SK-N-SH (cell line): ENCODE data around the gene TMX4. TPM values are rescaled to one million over a fixed set of nuclear protein-coding genes. Genes with fewer than 3 reads are reported as not detected.

Source experiments
- CTCF ChIA-PET: fragments of 300-600, 350-600 bp; formaldehyde crosslinking; extraction: SDS; loops from one replicate; lab custom pipeline; 2021; lab: Yijun Ruan, JAX
- POLR2A ChIA-PET: fragments of 350-600 bp; sonication (Branson Sonifier 250); formaldehyde crosslinking; extraction: SDS; loops from one replicate; lab custom pipeline; 2020; ENCODE audit warnings: antibody characterized with exemption, inconsistent platforms; lab: Yijun Ruan, JAX
- DNase-seq: peaks from one replicate; pipeline ENCODE4 v3.0.0; 2012
- H2AFZ ChIP-seq: fragments of 200-600 bp; sonication (generic); 2 replicates; pipeline ENCODE4 v1.8.1; 2016; ENCODE audit warnings: antibody characterized with exemption, mild to moderate bottlenecking, low read depth
- H3F3A ChIP-seq: fragments of 200-600 bp; sonication (generic); replicated peaks from 2 replicates; pipeline ENCODE3; 2016; ENCODE audit warnings: antibody characterized with exemption, mild to moderate bottlenecking; ENCODE audit not compliant: insufficient read depth
- H3K27ac ChIP-seq, 2 experiments: fragments of 200-500 bp in 1 of 2; fragments of 200-600 bp in 1 of 2; sonication (Bioruptor generic) in 1 of 2; sonication (generic), shearing (Covaris generic) in 1 of 2; 2 replicates each; pipeline versions ENCODE4 v1.5.1 to v1.6.1; 2014 to 2016; ENCODE audit warnings: low read depth in 2 of 2, inconsistent platforms in 1 of 2, low read length in 1 of 2, mild to moderate bottlenecking in 1 of 2, mixed read lengths in 1 of 2
- H3K27me3 ChIP-seq: fragments of 200-600 bp; sonication (generic), shearing (Covaris generic); 2 replicates; pipeline ENCODE4 v1.6.1; 2016; ENCODE audit warnings: mixed run types; ENCODE audit not compliant: insufficient read depth
- H3K36me3 ChIP-seq, 2 experiments: fragments of 200-500 bp in 1 of 2; fragments of 200-600 bp in 1 of 2; sonication (Bioruptor generic) in 1 of 2; sonication (generic) in 1 of 2; replicated peaks in 1 of 2; 2 replicates each; pipeline versions ENCODE3 to v1.5.1; 2014 to 2016; ENCODE audit warnings: low read length in 1 of 2, mild to moderate bottlenecking in 1 of 2; ENCODE audit not compliant: insufficient read depth in 2 of 2, control insufficient read depth in 1 of 2
- H3K4me1 ChIP-seq, 2 experiments: fragments of 200-500 bp in 1 of 2; fragments of 200-600 bp in 1 of 2; sonication (Bioruptor generic) in 1 of 2; sonication (generic), shearing (Covaris generic) in 1 of 2; 2 replicates each; pipeline versions ENCODE4 v1.5.1 to v1.6.1; 2014 to 2016; ENCODE audit warnings: low read depth in 1 of 2, low read length in 1 of 2, mixed run types in 1 of 2; ENCODE audit not compliant: insufficient read depth in 2 of 2, control insufficient read depth in 1 of 2
- H3K4me2 ChIP-seq: fragments of 200-600 bp; sonication (generic), shearing (Covaris generic); 2 replicates; pipeline ENCODE4 v1.6.1; 2017; ENCODE audit warnings: mixed run types
- H3K4me3 ChIP-seq, 2 experiments: fragments of 200-500 bp in 1 of 2; fragments of 200-600 bp in 1 of 2; sonication (Bioruptor generic) in 1 of 2; sonication (generic), shearing (Covaris generic) in 1 of 2; 2 replicates each; pipeline versions ENCODE4 v1.5.1 to v1.8.1; 2014 to 2016; ENCODE audit warnings: low read depth in 2 of 2, inconsistent platforms in 1 of 2, low read length in 1 of 2, mild to moderate bottlenecking in 1 of 2, mixed read lengths in 1 of 2, moderate library complexity in 1 of 2
- H3K79me2 ChIP-seq: fragments of 200-600 bp; sonication (generic); 2 replicates; pipeline ENCODE4 v1.8.1; 2017; ENCODE audit warnings: mild to moderate bottlenecking; ENCODE audit not compliant: insufficient read depth
- H3K9ac ChIP-seq: fragments of 200-600 bp; sonication (generic); 2 replicates; pipeline ENCODE4 v1.6.1; 2017; ENCODE audit warnings: mixed run types
- H3K9me2 ChIP-seq: fragments of 200-600 bp; sonication (generic); 2 replicates; pipeline ENCODE4 v1.6.1; 2017; ENCODE audit warnings: mixed run types
- H3K9me3 ChIP-seq: fragments of 200-600 bp; sonication (generic); 2 replicates; pipeline ENCODE4 v1.6.1; 2017; ENCODE audit warnings: mixed run types, mild to moderate bottlenecking, moderate library complexity
- H4K20me1 ChIP-seq: fragments of 200-600 bp; sonication (generic); 2 replicates; pipeline ENCODE4 v1.6.1; 2017; ENCODE audit warnings: mild to moderate bottlenecking, mixed run types; ENCODE audit not compliant: insufficient read depth
- CHD2 ChIP-seq: fragments of 150-350 bp; IDR thresholded peaks from 2 replicates; pipeline ENCODE4 v1.6.1; 2018; ENCODE audit warnings: low read length; ENCODE audit not compliant: partially characterized antibody
- CTCF ChIP-seq: fragments of 200-600 bp; sonication (generic); IDR thresholded peaks from 2 replicates; pipeline ENCODE4 v1.6.1; 2017; ENCODE audit warnings: antibody characterized with exemption, mild to moderate bottlenecking, moderate library complexity
- EP300 ChIP-seq, 2 experiments: IDR thresholded peaks; 2 replicates each; pipeline versions ENCODE4 v1.4.0 to v1.6.1; 2012; ENCODE audit warnings: borderline replicate concordance in 1 of 2, low read depth in 1 of 2, low read length in 1 of 2
- EZH2phosphoT487 ChIP-seq: fragments of 200-600 bp; sonication (generic); IDR thresholded peaks from 2 replicates; pipeline ENCODE4 v1.6.1; 2017; ENCODE audit warnings: low read depth, mixed run types, mild to moderate bottlenecking, antibody characterized with exemption, moderate library complexity, borderline replicate concordance
- FOSL2 ChIP-seq: IDR thresholded peaks from 2 replicates; pipeline ENCODE4 v1.4.0; 2012; ENCODE audit warnings: low read depth, mild to moderate bottlenecking, moderate library complexity, borderline replicate concordance
- FOXJ3 ChIP-seq: sonication (generic); formaldehyde crosslinking; IDR thresholded peaks from 2 replicates; pipeline ENCODE4 v1.5.1; 2020; ENCODE audit warnings: mild to moderate bottlenecking, missing genetic modification reagents
- GABPA ChIP-seq: IDR thresholded peaks from 2 replicates; pipeline ENCODE4 v1.4.0; 2012; ENCODE audit warnings: low read depth, mild to moderate bottlenecking
- GATA2 ChIP-seq: sonication (generic); formaldehyde crosslinking; IDR thresholded peaks from 2 replicates; pipeline ENCODE4 v1.5.0; 2020; ENCODE audit warnings: mild to moderate bottlenecking, missing genetic modification reagents
- MAX ChIP-seq: IDR thresholded peaks from 2 replicates; pipeline ENCODE4 v1.4.0; 2012; ENCODE audit warnings: low read depth
- MEF2A ChIP-seq: IDR thresholded peaks from 2 replicates; pipeline ENCODE4 v1.4.0; 2012; ENCODE audit warnings: low read depth, borderline replicate concordance
- RAD21 ChIP-seq: IDR thresholded peaks from 2 replicates; pipeline ENCODE4 v1.6.1; 2012; ENCODE audit warnings: mild to moderate bottlenecking, low read length
- SIN3A ChIP-seq: IDR thresholded peaks from 2 replicates; pipeline ENCODE4 v1.6.1; 2012; ENCODE audit warnings: low read depth, mild to moderate bottlenecking, low read length, moderate library complexity, borderline replicate concordance
- TCF12 ChIP-seq: IDR thresholded peaks from 2 replicates; pipeline ENCODE4 v1.4.0; 2012
- USF1 ChIP-seq: IDR thresholded peaks from 2 replicates; pipeline ENCODE4 v1.4.0; 2012; ENCODE audit warnings: low read depth, borderline replicate concordance
- USF2 ChIP-seq: fragments of 150-350 bp; IDR thresholded peaks from 2 replicates; pipeline ENCODE4 v1.6.1; 2017; ENCODE audit warnings: antibody characterized with exemption, low read length, low read depth, borderline replicate concordance
- YY1 ChIP-seq: IDR thresholded peaks from 2 replicates; pipeline ENCODE4 v1.4.0; 2012; ENCODE audit warnings: low read depth, mild to moderate bottlenecking
- WGBS: methylation state at CpG from one replicate; pipeline ENCODE4 v1.1.6; 2017; ENCODE audit warnings: low lambda C conversion rate; 5-methylcytosine and 5-hydroxymethylcytosine counted together
- polyA plus RNA-seq, 3 experiments: library from polyadenylated mRNA; depleted of rRNA; stranded (reverse); fragments of >200 nt; gene quantifications; 2 replicates each; pipeline ENCODE4 v1.2.3, GENCODE V29; 2012

TMX4 gene
- polyA plus RNA-seq, 1 of the 3 experiments (the other 2 are of a cell fraction) = 10.9 TPM

GRCh38 chr20:8007490-8007889 is 12.1 kb downstream of the TMX4 start:
- POLR2A ChIA-PET = no interaction called here
- WGBS = 88% methylated on average over 1 of the region's 1 CpG
- H3K4me3 ChIP-seq = no peak overlapping the region
- TF ChIP-seq EP300 (IDR thresholded peaks at IDR 0.05; ENCODE audit: borderline replicate concordance in 1 of 2, low read depth in 1 of 2, low read length in 1 of 2) (no peak), YY1 (no peak), EZH2phosphoT487 (no peak), USF2 (no peak), GABPA (no peak), SIN3A (no peak), CHD2 (no peak), RAD21 (no peak), TCF12 (no peak), FOXJ3 (CRISPR knock-in tag) (no peak), MEF2A (no peak), FOSL2 (no peak), CTCF (no peak), USF1 (no peak), GATA2 (no peak), MAX (no peak)
- TF ChIP-seq, all 33 proteins: peak for 0
- H3K36me3 ChIP-seq = peaks cover 17 to 38% of the 10 kb centered on the region in 2 experiments
- H3K9ac ChIP-seq = no peak overlapping the region
- no peaks in the 10 kb centered on the region; a peak in 2 of 4 replicates for H3K4me1 ChIP-seq
- no peak overlapping the region for H2AFZ ChIP-seq
- no peak overlapping the region for H3K4me2 ChIP-seq
- H3K27ac ChIP-seq = no peak overlapping the region
- H3K27me3 ChIP-seq = no peaks in the 10 kb centered on the region
- DNase-seq = no peak
- no peaks in the 10 kb centered on the region for H3K9me2 ChIP-seq
- no peaks in the 10 kb centered on the region for H4K20me1 ChIP-seq
- H3F3A ChIP-seq = no peaks in the 10 kb centered on the region
- CTCF ChIA-PET = interaction anchor here (0.6 to 1.5 kb wide), 5 partner anchors 36 to 716 kb away, joined by 3 to 8 read pairs (median 4); no protein-coding TSS in a partner anchor
- no peaks in the 10 kb centered on the region for H3K79me2 ChIP-seq
- H3K9me3 ChIP-seq = no peaks in the 10 kb centered on the region
